GM12878 (cell line): ENCODE results near the gene NOC2L. TPM values are rescaled to one million over a fixed set of nuclear protein-coding genes. Genes with fewer than 3 reads are reported as not detected.

Experiments used
- ATAC-seq: fragments of 200-7000 bp; cut with Tn5 transposase; 3 replicates; pipeline ENCODE4 v1.9.1; 2020; ENCODE audit warnings: mild to moderate bottlenecking, moderate library complexity
- BruUV-seq: library from RNA; stranded (reverse); fragments of 400-500 nt; replicated peaks from 2 replicates; lab custom pipeline; 2021; lab: Mats Ljungman, UMichigan
- CTCF ChIA-PET: fragments of 300-600 bp; sonication (Branson Sonifier 250); formaldehyde crosslinking; extraction: SDS; loops from one replicate; lab custom pipeline; 2021; ENCODE audit warnings: inconsistent platforms; lab: Yijun Ruan, JAX
- POLR2A ChIA-PET: fragments of 350-600 bp; formaldehyde crosslinking; extraction: SDS; loops from one replicate; lab custom pipeline; 2021; ENCODE audit warnings: inconsistent platforms; lab: Charles Lee
- RAD21 ChIA-PET: fragments of 300-600 bp; sonication (Branson Sonifier 250); formaldehyde crosslinking; loops from one replicate; lab custom pipeline; 2023; ENCODE audit warnings: antibody characterized with exemption; ENCODE audit not compliant: unreplicated experiment; lab: Charles Lee
- SMC1A ChIA-PET: fragments of 300-600 bp; sonication (Branson Sonifier 250); formaldehyde crosslinking; loops from one replicate; lab custom pipeline; 2023; ENCODE audit not compliant: unreplicated experiment, uncharacterized antibody; lab: Charles Lee
- DNase-seq: peaks from one replicate; pipeline ENCODE4 v3.0.0-alpha.2; 2011; ENCODE audit warnings: low read depth, low spot score
- FAIRE-seq: peaks from 3 replicates; lab custom pipeline; 2011; peaks lifted over from hg19 to GRCh38; lab: Jason Lieb, UNC
- H2AFZ ChIP-seq: 2 replicates; pipeline ENCODE4 v1.6.0; 2011; ENCODE audit warnings: low read depth, low read length, control low read depth; ENCODE audit not compliant: control insufficient read depth
- H3K27ac ChIP-seq: 2 replicates; pipeline ENCODE4 v1.5.1; 2011; ENCODE audit warnings: control low read depth; ENCODE audit not compliant: control insufficient read depth, insufficient read depth
- H3K27me3 ChIP-seq, 2 experiments: replicated peaks in 1 of 2; 2 replicates each; pipeline versions ENCODE4 v1.6.0 to v1.6.1; 2011; ENCODE audit warnings: low read length in 1 of 2; ENCODE audit not compliant: control insufficient read depth in 2 of 2, insufficient read depth in 2 of 2
- H3K36me3 ChIP-seq, 2 experiments: 2 replicates each; pipeline ENCODE4 v1.5.1; 2011; ENCODE audit warnings: low read length in 1 of 2; ENCODE audit not compliant: control insufficient read depth in 2 of 2, insufficient read depth in 2 of 2
- H3K4me1 ChIP-seq: 2 replicates; pipeline ENCODE4 v1.6.1; 2011; ENCODE audit warnings: mild to moderate bottlenecking, low read length, moderate library complexity, mixed read lengths; ENCODE audit not compliant: control insufficient read depth, insufficient read depth
- H3K4me2 ChIP-seq: 2 replicates; pipeline ENCODE4 v1.6.0; 2011; ENCODE audit warnings: control low read depth; ENCODE audit not compliant: control insufficient read depth, insufficient read depth
- H3K4me3 ChIP-seq: fragments of 200-600 bp; sonication (generic); 2 replicates; pipeline ENCODE4 v1.5.1; 2016
- H3K79me2 ChIP-seq: 2 replicates; pipeline ENCODE4 v1.6.0; 2011; ENCODE audit warnings: low read length; ENCODE audit not compliant: control insufficient read depth, insufficient read depth
- H3K9ac ChIP-seq: 2 replicates; pipeline ENCODE4 v1.8.0; 2011; ENCODE audit warnings: low read length, control low read depth, mixed read lengths; ENCODE audit not compliant: control insufficient read depth, insufficient read depth
- H3K9me3 ChIP-seq: replicated peaks from 3 replicates; pipeline ENCODE4 v1.5.1; 2011; ENCODE audit warnings: mild to moderate bottlenecking, low read length; ENCODE audit not compliant: control insufficient read depth, insufficient read depth
- H4K20me1 ChIP-seq: 2 replicates; pipeline ENCODE4 v1.6.0; 2011; ENCODE audit not compliant: control insufficient read depth, insufficient read depth
- E2F8 ChIP-seq: fragments of 450-650 bp; IDR thresholded peaks from 2 replicates; pipeline ENCODE4 v1.6.1; 2018; ENCODE audit warnings: mild to moderate bottlenecking, low read depth, moderate library complexity; ENCODE audit not compliant: partially characterized antibody
- PAX5 ChIP-seq: IDR thresholded peaks from 2 replicates; pipeline ENCODE4 v1.6.1; 2011; ENCODE audit warnings: low read depth, low read length, borderline replicate concordance
- WGBS: methylation state at CpG from one replicate; pipeline ENCODE4 v1.1.6; 2016; ENCODE audit warnings: low lambda C conversion rate; ENCODE audit not compliant: insufficient replicate concordance, insufficient coverage; ENCODE audit errors: missing lambda C conversion rate; 5-methylcytosine and 5-hydroxymethylcytosine counted together
- in situ Hi-C: fragments of 300-500 bp; cut with MboI; formaldehyde crosslinking; loops from 9 replicates; pipeline ENCODE4 v1.14.3; 2018; ENCODE audit warnings: mixed read lengths
- intact Hi-C: fragments of 100-400 bp; cut with micrococcal nuclease; formaldehyde crosslinking; loops from one replicate; pipeline ENCODE4 v1.14.2; 2022; ENCODE audit not compliant: unreplicated experiment
- polyA plus RNA-seq, 11 experiments: library from polyadenylated mRNA; depleted of rRNA in 4 of 11; unstranded in 6 of 11; stranded (reverse) in 5 of 11; fragments of >200 nt; fragmentation: Nextera tagmentation in 4 of 11; fragmentation: Illumina TruSeq in 1 of 11; extraction: Ambion mirVana in 4 of 11; extraction: Trizol in 1 of 11; gene quantifications; 1 replicate in 1 of 11; 2 replicates in 10 of 11; pipeline versions ENCODE4 v1.2.1 to v1.2.3, GENCODE V29; 2011 to 2016; ENCODE audit warnings: inconsistent platforms in 2 of 11, missing spikeins in 2 of 11, low read depth in 1 of 11
- total RNA-seq, 4 experiments: library from RNA; depleted of rRNA in 3 of 4; stranded (reverse); fragments of >200 nt in 3 of 4; fragmentation: Illumina TruSeq in 1 of 4; extraction: Trizol in 1 of 4; gene quantifications; 2 replicates each; pipeline versions ENCODE4 v1.2.1 to v1.2.3, GENCODE V29; 2013 to 2021

Gene NOC2L
- total and polyA plus RNA-seq, 10 of the 15 experiments (the other 5 are each of a cell fraction or from before 2014, with no cell fraction given): 1.3 to 171 (median 64.3) TPM

GRCh38 chr1:1003618-1004419, 44.8 kb upstream of the NOC2L start:
- peaks cover 0 to 14% of the 10 kb centered on the region in 2 experiments; a peak in 2 of 4 replicates for H3K27me3 ChIP-seq
- no peaks in the 10 kb centered on the region for H3K36me3 ChIP-seq
- H3K27ac ChIP-seq: no peak overlapping the region
- H3K4me3 ChIP-seq: no peak overlapping the region
- H3K79me2 ChIP-seq: no peaks in the 10 kb centered on the region
- ChIA-PET SMC1A (no interaction called here), RAD21 (interaction anchor here (1.4 kb wide), 1 partner anchor 12 kb away, joined by 6 read pairs; no protein-coding TSS in a partner anchor), POLR2A (interaction anchor here (0.6 to 5.4 kb wide), 5 partner anchors 10 to 98 kb away, joined by 3 to 22 read pairs (median 6); partner anchors contain the start of genes AGRN and ISG15), CTCF (interaction anchor here (0.9 to 5.6 kb wide), 4 partner anchors 10 to 98 kb away, joined by 3 to 56 read pairs (median 20); partner anchors contain the start of genes ISG15 and PERM1)
- H3K4me1 ChIP-seq: peaks cover 26% of the 10 kb centered on the region
- no TSS peak for BruUV-seq
- H2AFZ ChIP-seq: no peak overlapping the region
- intact Hi-C loops (no loop called here), in situ Hi-C loops (no loop called here)
- H3K9me3 ChIP-seq: no peaks in the 10 kb centered on the region
- WGBS: 62% methylated on average over 21 of the region's 22 CpGs
- FAIRE-seq (no peak), ATAC-seq (no peak), DNase-seq (no peak)
- H4K20me1 ChIP-seq: no peaks in the 10 kb centered on the region
- H3K4me2 ChIP-seq: no peak overlapping the region
- H3K9ac ChIP-seq: no peak overlapping the region
- TF ChIP-seq PAX5: no peak
- TF ChIP-seq E2F8: no peak
